Activated CD4-positive, CD25-positive, alpha-beta regulatory T cell treated with anti-CD3 and anti-CD28 coated beads, Interleukin-2, amount 50 U/mL, for 24 hours (primary cell): ENCODE measurements around the gene IL13.
A peak's percentile ranks its signal among the peaks of the same experiment; 100 is the strongest.

Experiments used
- ATAC-seq, 2 donors: fragments of 150-1000 bp; cut with Tn5 transposase; one replicate each; pipeline ENCODE4 v1.10.0; 2021; ENCODE audit warnings: mild to moderate bottlenecking in 1 of 2, moderate library complexity in 1 of 2

The IL13 gene

GRCh38 chr5:132656774-132657355, 1.1 kb upstream of the IL13 start:
- no peak for ATAC-seq

- no peak for ATAC-seq
Measured at GRCh38 chr5:132658381-132659302, 669 bp downstream of the IL13 start.

DNA sequence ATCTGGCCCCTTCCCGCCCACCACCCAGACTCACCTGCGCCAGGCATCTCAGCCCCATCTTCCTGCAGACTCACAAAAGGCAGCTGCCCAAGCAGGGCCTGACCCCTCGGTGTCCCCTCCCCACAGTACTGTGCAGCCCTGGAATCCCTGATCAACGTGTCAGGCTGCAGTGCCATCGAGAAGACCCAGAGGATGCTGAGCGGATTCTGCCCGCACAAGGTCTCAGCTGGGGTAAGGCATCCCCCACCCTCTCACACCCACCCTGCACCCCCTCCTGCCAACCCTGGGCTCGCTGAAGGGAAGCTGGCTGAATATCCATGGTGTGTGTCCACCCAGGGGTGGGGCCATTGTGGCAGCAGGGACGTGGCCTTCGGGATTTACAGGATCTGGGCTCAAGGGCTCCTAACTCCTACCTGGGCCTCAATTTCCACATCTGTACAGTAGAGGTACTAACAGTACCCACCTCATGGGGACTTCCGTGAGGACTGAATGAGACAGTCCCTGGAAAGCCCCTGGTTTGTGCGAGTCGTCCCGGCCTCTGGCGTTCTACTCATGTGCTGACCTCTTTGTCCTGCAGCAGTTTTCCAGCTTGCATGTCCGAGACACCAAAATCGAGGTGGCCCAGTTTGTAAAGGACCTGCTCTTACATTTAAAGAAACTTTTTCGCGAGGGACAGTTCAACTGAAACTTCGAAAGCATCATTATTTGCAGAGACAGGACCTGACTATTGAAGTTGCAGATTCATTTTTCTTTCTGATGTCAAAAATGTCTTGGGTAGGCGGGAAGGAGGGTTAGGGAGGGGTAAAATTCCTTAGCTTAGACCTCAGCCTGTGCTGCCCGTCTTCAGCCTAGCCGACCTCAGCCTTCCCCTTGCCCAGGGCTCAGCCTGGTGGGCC, 1.9 kb downstream of the IL13 start:
- no peak for ATAC-seq

DNA sequence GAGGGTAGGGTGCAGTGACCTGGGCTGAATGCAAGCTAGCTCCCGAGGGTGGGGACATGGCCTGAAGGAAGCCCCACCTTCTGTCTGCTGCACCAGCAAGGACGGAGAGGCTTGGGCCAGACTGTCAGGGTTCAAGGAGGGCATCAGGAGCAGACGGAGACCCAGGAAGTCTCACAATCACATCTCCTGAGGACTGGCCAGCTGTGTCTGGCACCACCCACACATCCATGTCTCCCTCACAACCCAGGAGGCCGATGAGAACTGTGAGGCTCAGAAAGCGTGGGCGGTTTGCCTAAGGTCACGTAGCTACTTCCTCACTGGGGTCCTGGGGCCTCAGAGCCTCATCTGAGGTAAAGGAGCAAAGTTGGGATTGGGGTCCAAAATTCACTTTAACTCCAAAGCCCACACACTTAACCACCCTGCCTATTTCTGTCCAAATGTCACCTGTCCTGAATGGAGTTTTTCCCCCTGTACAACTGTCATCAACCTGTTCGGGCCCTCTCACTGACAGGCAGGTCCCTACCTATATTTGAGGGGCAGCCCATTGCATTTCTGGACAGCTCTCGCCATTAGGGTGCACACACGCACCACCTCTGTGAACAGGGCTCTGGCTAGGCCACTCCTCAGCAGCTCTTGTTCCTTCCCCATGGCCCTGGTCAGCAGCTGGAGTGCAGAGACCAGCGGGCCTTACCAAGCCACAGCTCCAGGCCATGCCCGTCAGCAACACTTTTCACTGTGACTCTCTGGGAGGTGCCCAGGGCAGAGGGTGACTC, 3.4 kb downstream of the IL13 start:
- no peak for ATAC-seq

DNA sequence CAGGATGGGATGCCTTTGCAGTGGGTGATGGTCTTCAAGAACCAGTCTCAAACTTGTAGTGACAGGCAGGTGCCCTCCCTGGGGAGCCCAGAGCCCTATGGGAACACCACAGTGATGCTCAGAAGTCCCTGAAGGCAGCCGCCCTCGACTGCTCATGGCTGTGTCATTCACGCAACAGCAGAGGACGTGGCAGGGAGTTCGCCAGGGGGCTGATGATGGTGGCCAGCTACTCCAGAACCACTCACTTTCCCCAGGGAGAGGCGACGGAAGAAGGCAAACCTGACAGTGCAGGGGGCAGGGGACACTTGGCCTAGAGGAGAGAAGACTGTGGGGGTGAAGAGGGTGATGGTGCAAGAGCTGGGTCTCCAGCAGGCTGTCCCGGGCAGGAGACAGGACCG, 4.0 kb downstream of the IL13 start:
- no peak for ATAC-seq

- peak in 1 of 2 donors; percentile 48 for ATAC-seq
Measured at GRCh38 chr5:132662925-132663770, 5.2 kb downstream of the IL13 start.

GRCh38 chr5:132663771-132664695, 6.1 kb downstream of the IL13 start:
- ATAC-seq = no peak

DNA sequence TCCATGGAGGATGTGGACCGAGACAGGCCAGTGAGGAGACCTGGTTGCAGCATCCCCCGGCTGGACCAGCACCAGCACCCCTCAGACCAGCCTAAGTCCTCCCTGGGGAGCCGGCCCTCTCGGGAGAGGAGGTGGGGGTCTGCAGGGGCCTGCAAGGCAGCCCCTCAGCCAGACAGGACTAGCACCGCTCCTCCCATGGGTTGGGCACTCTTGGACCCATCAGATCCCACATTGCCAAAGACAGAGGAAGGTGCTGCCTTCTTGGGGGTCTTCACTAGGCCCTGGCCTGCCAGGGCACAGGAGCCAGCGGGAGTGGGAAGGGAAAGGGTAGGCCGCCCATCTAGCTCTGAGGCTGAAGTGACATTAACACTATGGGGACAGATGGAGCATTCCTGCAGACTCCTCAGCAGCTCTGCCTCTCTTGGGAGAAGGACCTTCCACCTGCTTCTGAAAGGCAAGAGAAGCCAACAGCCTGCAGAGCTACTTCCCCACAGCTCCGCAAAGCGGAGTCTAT, 6.8 kb downstream of the IL13 start:
- ATAC-seq = no peak

DNA sequence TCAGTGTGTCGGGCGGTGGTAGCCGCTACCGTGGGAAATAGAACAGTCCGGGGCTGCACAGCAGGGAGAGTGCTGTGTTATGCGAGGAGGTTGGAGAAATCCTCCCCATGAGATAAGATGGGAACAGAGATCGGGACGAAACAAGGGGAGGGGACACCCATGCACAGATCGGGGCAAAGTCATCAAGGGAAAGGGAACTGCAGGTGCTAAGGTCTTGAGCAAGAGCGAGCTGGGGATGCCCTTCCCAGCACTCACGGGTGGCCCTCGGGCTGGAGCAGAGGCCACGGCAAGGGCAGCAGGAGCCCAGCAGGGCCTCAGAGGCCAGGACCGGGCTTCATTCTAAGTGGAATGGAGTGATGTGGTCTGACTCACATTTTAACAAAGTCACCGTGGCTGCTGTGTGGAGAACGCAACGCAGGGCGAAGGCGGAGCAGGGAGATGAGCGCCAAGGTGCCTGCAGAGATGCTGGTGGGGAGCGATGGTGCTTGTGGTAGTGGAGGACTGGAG, 7.7 kb downstream of the IL13 start:
- no peak for ATAC-seq

GRCh38 chr5:132666310-132667123, 8.5 kb downstream of the IL13 start:
- no peak for ATAC-seq

DNA sequence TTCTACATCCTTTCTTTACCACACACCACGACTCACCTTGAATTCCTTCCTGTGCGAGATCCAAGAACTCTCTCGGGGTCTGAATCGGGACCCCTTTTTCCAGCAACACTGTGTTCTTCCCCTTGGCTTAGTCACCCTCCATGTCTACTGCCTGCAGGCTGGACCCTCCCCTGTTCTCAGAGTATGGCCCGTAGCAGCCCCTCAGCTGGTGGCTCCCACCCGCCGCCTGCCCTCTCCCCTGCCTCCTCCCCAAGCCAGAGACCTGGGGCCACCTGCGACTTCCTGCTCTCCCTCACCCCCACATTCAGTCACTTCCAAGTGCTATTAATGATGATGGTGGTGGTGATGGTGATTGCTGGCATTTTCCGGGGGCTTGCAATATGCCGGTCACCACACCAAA, 9.3 kb downstream of the IL13 start:
- no peak for ATAC-seq

DNA sequence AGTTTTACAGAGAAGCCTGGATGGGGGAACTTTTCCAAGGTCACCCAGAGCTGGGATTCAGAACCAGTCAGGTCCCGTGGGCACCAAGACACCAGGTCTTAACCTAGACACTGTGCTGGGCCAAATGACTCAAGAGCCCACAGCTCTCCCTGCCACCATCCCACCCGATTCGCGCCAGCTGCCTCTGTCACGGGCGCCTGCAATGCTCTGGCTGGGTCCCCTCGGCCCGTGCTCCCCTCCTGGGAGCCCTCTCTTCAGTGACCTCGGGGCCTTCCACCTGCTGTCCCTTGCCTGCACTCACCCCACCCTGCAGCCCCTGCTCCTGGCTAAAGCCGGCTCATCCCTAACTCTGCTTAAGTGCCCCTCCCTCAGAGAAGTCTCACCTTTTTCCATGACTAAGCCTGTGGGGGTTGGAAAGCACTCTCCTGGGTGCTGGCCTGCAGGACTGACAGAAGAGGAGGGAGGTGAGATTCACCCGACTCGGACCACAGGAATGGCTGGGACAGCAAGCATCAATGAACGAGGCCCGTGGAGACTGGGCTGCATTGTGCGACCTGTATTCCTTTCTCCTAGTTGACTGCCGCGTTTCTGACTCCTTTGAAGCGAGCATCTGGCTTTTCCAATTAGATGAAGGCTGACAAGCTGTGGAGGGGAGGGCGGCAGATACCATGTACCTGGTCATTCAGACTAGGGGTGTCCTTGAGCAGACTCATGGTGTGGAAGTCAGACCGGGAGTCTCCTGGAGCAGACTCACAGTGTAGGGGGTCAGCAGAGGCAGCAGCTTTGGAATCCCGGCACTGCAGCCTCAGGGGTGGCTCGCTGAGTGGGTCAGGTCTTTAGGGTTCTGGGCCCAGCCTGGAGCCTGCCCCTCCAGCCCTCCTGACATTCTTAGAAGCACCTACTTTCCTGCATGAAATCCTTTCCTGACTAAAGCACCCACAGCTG, 10.1 kb downstream of the IL13 start:
- ATAC-seq = no peak

- peak in 1 of 2 donors; percentile 7 for ATAC-seq
Measured at GRCh38 chr5:132668706-132669454, 10.9 kb downstream of the IL13 start.

GRCh38 chr5:132669455-132669820, 11.5 kb downstream of the IL13 start:
- ATAC-seq = no peak

GRCh38 chr5:132669966-132670882, 12.3 kb downstream of the IL13 start:
- ATAC-seq = no peak

GRCh38 chr5:132671000-132671399, 13.0 kb downstream of the IL13 start:
- ATAC-seq = no peak
